ENCODE measurements around the gene ITM2A.

Gene ITM2A

GRCh38 chrX:79330022-79330421 lies 37.1 kb downstream of the ITM2A start:
- no peak for DNase-seq (ENCODE audit: low read depth)
- H3K4me3 ChIP-seq (ENCODE audit: low read depth, low read length), result no peak overlapping the region
- TF ChIP-seq, protein P1, sequence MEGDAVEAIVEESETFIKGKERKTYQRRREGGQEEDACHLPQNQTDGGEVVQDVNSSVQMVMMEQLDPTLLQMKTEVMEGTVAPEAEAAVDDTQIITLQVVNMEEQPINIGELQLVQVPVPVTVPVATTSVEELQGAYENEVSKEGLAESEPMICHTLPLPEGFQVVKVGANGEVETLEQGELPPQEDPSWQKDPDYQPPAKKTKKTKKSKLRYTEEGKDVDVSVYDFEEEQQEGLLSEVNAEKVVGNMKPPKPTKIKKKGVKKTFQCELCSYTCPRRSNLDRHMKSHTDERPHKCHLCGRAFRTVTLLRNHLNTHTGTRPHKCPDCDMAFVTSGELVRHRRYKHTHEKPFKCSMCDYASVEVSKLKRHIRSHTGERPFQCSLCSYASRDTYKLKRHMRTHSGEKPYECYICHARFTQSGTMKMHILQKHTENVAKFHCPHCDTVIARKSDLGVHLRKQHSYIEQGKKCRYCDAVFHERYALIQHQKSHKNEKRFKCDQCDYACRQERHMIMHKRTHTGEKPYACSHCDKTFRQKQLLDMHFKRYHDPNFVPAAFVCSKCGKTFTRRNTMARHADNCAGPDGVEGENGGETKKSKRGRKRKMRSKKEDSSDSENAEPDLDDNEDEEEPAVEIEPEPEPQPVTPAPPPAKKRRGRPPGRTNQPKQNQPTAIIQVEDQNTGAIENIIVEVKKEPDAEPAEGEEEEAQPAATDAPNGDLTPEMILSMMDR (conservative IDR thresholded peaks at IDR 0.05; ENCODE audit: low read depth, low read length), result no peak

- TF ChIP-seq, protein P1 (conservative IDR thresholded peaks at IDR 0.05; ENCODE audit: low read depth, low read length), result no peak
- no peak overlapping the region for H3K4me3 ChIP-seq (ENCODE audit: low read depth, low read length)
- no peak for DNase-seq (ENCODE audit: low read depth)
These were observed 41.7 kb downstream of the ITM2A start for GRCh38 chrX:79325263-79325958.
